ENCODE measurements around the gene MUC3A. TPM values are rescaled to one million over a fixed set of nuclear protein-coding genes. Genes with fewer than 3 reads are reported as not detected.

The MUC3A gene
- total RNA-seq, 1 donor from 2014 or later, result not detected

- no peak overlapping the region for H3K27ac Mint-ChIP-seq
- CTCF ChIA-PET, result no interaction called here
These were observed 1.8 kb downstream of the MUC3A start for GRCh38 chr7:100951172-100951571.

GRCh38 chr7:100951888-100952560 is 2.7 kb downstream of the MUC3A start:
- no peaks in the 10 kb centered on the region for H3K4me1 Mint-ChIP-seq
- H3K9me3 Mint-ChIP-seq, result no peaks in the 10 kb centered on the region
- DNase-seq, result no peak
- no peak for ATAC-seq (ENCODE audit: low read depth)
- no peak overlapping the region for H3K27ac Mint-ChIP-seq
- intact Hi-C loops (cut with micrococcal nuclease), result loop anchor here (2.0 kb wide), 1 partner anchor 23 kb away; no protein-coding TSS in a partner anchor
- no peak for TF ChIP-seq CTCF (IDR thresholded peaks at IDR 0.05)
- no peak overlapping the region for H3K4me3 Mint-ChIP-seq
- ChIA-PET POLR2A (interaction anchor here (0.6 to 0.8 kb wide), 2 partner anchors 75 to 77 kb away, joined by 3 to 4 read pairs; partner anchors contain the start of gene SRRT), CTCF (no interaction called here)
- H3K36me3 Mint-ChIP-seq (ENCODE audit: low read depth), result no peaks in the 10 kb centered on the region
- H3K27me3 Mint-ChIP-seq, result peaks cover 11% of the 10 kb centered on the region

More at GRCh38 chr7:100951172-100951571, 1.8 kb downstream of the MUC3A start:
- DNase-seq (no peak), ATAC-seq (ENCODE audit: low read depth) (no peak)
- H3K4me3 Mint-ChIP-seq, result no peak overlapping the region
- no peaks in the 10 kb centered on the region for H3K36me3 Mint-ChIP-seq (ENCODE audit: low read depth)
- peaks cover 18% of the 10 kb centered on the region for H3K27me3 Mint-ChIP-seq
- no peak for TF ChIP-seq CTCF (IDR thresholded peaks at IDR 0.05)
- intact Hi-C loops (cut with micrococcal nuclease), result no loop called here
- POLR2A ChIA-PET, result interaction anchor here (0.6 to 0.8 kb wide), 4 partner anchors 61 to 245 kb away, joined by 3 to 5 read pairs (median 4); partner anchors contain the start of genes POP7, SRRT and UFSP1
- H3K4me1 Mint-ChIP-seq, result no peaks in the 10 kb centered on the region
- H3K9me3 Mint-ChIP-seq, result no peaks in the 10 kb centered on the region

GRCh38 chr7:100952641-100953040 is 3.3 kb downstream of the MUC3A start:
- DNase-seq, result no peak
- intact Hi-C loops (cut with micrococcal nuclease), result loop anchor here (2.0 kb wide), 1 partner anchor 22 kb away; no protein-coding TSS in a partner anchor

GRCh38 chr7:100957832-100958421 is 8.6 kb downstream of the MUC3A start:
- H3K4me1 Mint-ChIP-seq, result no peaks in the 10 kb centered on the region
- no peaks in the 10 kb centered on the region for H3K9me3 Mint-ChIP-seq
- DNase-seq, result no peak

More at GRCh38 chr7:100952641-100953040, 3.3 kb downstream of the MUC3A start:
- Mint-ChIP-seq H3K4me1 (no peaks in the 10 kb centered on the region), H3K9me3 (no peaks in the 10 kb centered on the region), H3K4me3 (no peak overlapping the region), H3K27ac (no peak overlapping the region), H3K36me3 (ENCODE audit: low read depth) (no peaks in the 10 kb centered on the region), H3K27me3 (peaks cover 11% of the 10 kb centered on the region)
- no peak for TF ChIP-seq CTCF (IDR thresholded peaks at IDR 0.05)
- ChIA-PET CTCF (no interaction called here), POLR2A (no interaction called here)
- ATAC-seq (ENCODE audit: low read depth), result no peak

More at GRCh38 chr7:100957832-100958421, 8.6 kb downstream of the MUC3A start:
- ChIA-PET CTCF (no interaction called here), POLR2A (interaction anchor here (0.6 to 0.7 kb wide), 3 partner anchors 15 to 1284 kb away, joined by 3 to 6 read pairs (median 3); no protein-coding TSS in a partner anchor)
- ATAC-seq (ENCODE audit: low read depth), result no peak
- Mint-ChIP-seq H3K27ac (no peak overlapping the region), H3K4me3 (no peak overlapping the region), H3K27me3 (peaks cover 2% of the 10 kb centered on the region), H3K36me3 (ENCODE audit: low read depth) (no peaks in the 10 kb centered on the region)
- no peak for TF ChIP-seq CTCF (IDR thresholded peaks at IDR 0.05)
- intact Hi-C loops (cut with micrococcal nuclease), result no loop called here

All from activated B cell treated with CpG ODN at 0.5 μM for 24 hours (primary cell).